Adipocyte (in vitro differentiated cells): ENCODE data around the gene LLGL2.

Experiments used
- DNase-seq: peaks from one replicate; pipeline ENCODE4 v3.0.0-alpha.2; 2015; ENCODE audit warnings: low read depth
- H3K27me3 ChIP-seq: replicated peaks from 2 replicates; pipeline ENCODE4 v1.7.0; 2013; ENCODE audit warnings: mild to moderate bottlenecking, low read length, moderate library complexity; ENCODE audit not compliant: control insufficient read depth, insufficient read depth
- H3K36me3 ChIP-seq: 2 replicates; pipeline ENCODE4 v1.7.0; 2013; ENCODE audit warnings: low read length, mild to moderate bottlenecking, moderate library complexity; ENCODE audit not compliant: control insufficient read depth, insufficient read depth, severe bottlenecking
- H3K4me1 ChIP-seq: 2 replicates; pipeline ENCODE4 v1.7.0; 2013; ENCODE audit warnings: mild to moderate bottlenecking, low read length, moderate library complexity; ENCODE audit not compliant: control insufficient read depth, insufficient read depth
- H3K4me3 ChIP-seq: 2 replicates; pipeline ENCODE4 v1.7.0; 2013; ENCODE audit warnings: mild to moderate bottlenecking, low read length, moderate library complexity
- H3K9ac ChIP-seq: 2 replicates; pipeline ENCODE4 v1.7.0; 2013; ENCODE audit warnings: mild to moderate bottlenecking, low read length, moderate library complexity
- H3K9me3 ChIP-seq: 2 replicates; pipeline ENCODE4 v1.7.0; 2013; ENCODE audit warnings: mild to moderate bottlenecking, low read length, moderate library complexity; ENCODE audit not compliant: control insufficient read depth

Gene LLGL2

GRCh38 chr17:75621489-75621888 is 96.0 kb downstream of the LLGL2 start:
- peaks cover 18% of the 10 kb centered on the region for H3K27me3 ChIP-seq
- no peak overlapping the region for H3K4me3 ChIP-seq
- no peaks in the 10 kb centered on the region for H3K36me3 ChIP-seq
- no peak overlapping the region for H3K9ac ChIP-seq
- no peaks in the 10 kb centered on the region for H3K9me3 ChIP-seq
- DNase-seq = no peak
- H3K4me1 ChIP-seq = no peaks in the 10 kb centered on the region

DNA sequence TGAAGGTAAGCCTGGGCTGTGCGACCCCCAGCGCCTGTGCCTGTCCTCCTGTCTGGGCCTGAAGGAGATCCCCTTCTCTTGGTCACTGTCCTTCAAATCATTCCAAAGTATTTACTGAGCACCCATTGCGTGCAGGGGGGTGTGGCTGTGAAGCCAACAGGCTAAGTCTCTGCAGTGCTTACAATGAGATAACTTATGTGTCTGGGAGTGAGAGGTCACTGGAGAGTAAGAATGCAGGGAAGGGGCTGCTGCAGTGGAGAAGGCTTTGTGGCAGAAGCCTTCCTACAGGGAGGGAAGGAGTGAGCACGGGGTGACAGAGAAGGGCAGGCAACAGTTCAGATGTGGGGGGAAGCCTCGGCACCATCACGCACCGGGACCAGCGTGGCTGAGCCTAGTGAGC is 96.6 kb downstream of the LLGL2 start:
- DNase-seq = no peak
- Histone ChIP-seq H3K4me1 (no peaks in the 10 kb centered on the region), H3K36me3 (no peaks in the 10 kb centered on the region), H3K27me3 (peaks cover 18% of the 10 kb centered on the region), H3K9ac (no peak overlapping the region), H3K4me3 (no peak overlapping the region), H3K9me3 (no peaks in the 10 kb centered on the region)

DNA sequence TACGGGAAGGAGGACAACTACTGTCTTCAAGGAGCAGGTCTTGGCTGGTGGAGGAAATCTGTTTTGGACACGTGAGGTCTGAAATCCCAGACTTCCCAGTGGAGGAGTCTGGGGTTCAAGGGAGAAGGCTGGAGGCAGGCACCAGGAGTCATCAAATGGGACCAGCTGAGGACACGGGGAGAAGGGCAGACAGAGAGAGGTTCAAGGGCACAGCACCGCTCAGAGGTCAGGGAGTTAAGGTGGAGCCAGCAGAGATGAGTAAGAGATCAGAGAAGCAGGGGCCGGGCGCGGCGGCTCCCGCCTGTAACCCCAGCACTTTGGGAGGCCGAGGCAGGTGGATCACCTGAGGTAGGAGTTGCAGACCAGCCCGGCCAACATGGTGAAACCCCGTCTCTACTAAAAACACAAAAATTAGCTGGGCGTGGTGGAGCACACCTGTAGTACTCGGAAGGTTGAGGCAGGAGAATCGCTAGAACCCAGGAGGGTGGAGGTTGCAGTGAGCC is 97.3 kb downstream of the LLGL2 start:
- H3K9ac ChIP-seq = no peak overlapping the region
- peaks cover 13% of the 10 kb centered on the region for H3K27me3 ChIP-seq
- no peaks in the 10 kb centered on the region for H3K36me3 ChIP-seq
- no peak for DNase-seq
- H3K4me1 ChIP-seq = no peaks in the 10 kb centered on the region
- no peaks in the 10 kb centered on the region for H3K9me3 ChIP-seq
- no peak overlapping the region for H3K4me3 ChIP-seq

- H3K9ac ChIP-seq = no peak overlapping the region
- peaks cover 11% of the 10 kb centered on the region for H3K27me3 ChIP-seq
- no peak overlapping the region for H3K4me3 ChIP-seq
- H3K36me3 ChIP-seq = no peaks in the 10 kb centered on the region
- no peak for DNase-seq
- no peaks in the 10 kb centered on the region for H3K4me1 ChIP-seq
- no peaks in the 10 kb centered on the region for H3K9me3 ChIP-seq
Observed at GRCh38 chr17:75623386-75623785, 97.9 kb downstream of the LLGL2 start.

DNA sequence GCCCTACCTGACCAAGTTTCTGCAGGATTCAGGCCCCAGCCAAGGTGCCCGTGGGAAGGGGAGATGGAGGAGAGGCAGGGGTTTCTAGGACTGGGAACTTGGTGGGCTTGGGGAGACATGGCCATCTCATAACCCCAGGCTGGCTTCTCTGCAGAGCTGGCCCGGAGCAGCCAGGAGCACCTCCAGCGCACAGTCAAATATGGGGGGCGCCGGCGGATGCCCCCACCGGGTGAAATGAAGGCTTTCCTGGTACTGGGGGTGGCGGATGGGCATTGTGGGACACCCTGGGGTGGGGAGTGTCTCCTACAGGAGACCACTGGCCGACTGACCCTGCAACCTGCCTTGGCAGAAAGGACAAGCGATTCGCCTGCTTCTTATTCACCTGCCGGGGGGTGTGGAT is 98.5 kb downstream of the LLGL2 start:
- no peak for DNase-seq
- Histone ChIP-seq H3K4me3 (no peak overlapping the region), H3K4me1 (no peaks in the 10 kb centered on the region), H3K36me3 (no peaks in the 10 kb centered on the region), H3K9me3 (no peaks in the 10 kb centered on the region), H3K9ac (no peak overlapping the region), H3K27me3 (peaks cover 8% of the 10 kb centered on the region)
